ENCODE measurements around the gene CDH10.

Gene CDH10

GRCh38 chr5:24595329-24595728 lies 49.4 kb downstream of the CDH10 start:
- DNase-seq = no peak

DNA sequence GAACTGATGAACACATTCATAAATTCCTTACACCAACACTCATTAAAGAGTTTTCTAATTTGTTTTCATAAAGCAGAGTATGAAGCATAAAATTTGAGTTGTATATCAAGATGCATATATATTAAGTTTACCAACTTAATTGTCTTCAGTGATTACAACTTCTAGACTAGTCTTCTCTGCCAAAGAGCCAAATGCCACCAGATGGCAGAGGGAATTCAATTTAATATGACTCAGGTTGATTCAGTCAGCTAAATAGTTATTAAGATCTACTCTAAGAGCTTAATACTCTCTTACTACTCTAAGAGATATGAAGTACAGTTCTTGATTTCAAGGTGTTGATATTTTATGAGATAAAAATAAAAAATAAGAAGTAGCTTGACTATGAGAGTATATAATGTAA lies 53.4 kb downstream of the CDH10 start:
- DNase-seq = no peak

GRCh38 chr5:24589566-24589965 lies 55.2 kb downstream of the CDH10 start:
- DNase-seq = no peak

DNA sequence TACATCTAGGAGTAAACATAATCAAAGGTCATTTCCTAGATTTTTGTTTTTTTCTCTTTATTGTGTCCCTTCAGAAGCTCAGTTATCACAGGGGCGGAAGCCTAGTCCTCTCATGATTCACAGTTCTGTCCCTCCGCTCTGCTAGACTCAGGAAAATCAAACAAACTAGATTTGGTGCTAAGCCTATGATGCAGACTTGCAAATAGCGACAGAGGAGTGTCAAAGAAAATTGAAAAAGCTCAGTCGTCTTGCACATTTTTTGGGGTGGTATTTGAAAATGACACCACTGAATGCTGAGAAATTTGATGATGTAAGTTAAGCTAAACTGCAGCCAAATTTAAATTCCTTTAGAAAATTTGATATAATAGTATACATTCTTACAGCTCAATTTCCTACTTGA lies 59.0 kb downstream of the CDH10 start:
- DNase-seq = no peak

- DNase-seq = no peak
Observed at GRCh38 chr5:24571302-24571701, 73.5 kb downstream of the CDH10 start.

DNA sequence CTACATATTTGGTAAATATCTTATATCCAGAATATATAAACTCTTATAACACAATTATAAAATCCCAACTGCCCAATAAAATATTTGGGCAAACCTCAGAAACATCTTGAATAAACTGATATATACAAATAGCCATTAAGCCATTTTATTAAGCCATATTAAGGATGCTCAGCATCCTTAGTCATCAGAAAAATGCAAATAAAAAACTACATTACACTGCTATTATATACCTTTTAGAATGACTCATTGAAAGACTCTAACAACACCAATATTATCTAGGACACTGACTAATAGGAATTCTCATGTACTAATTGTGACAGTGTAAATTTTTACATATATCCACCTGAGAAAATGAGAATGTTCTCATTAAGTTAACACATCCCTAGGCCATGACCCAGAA lies 77.8 kb downstream of the CDH10 start:
- DNase-seq = no peak

DNA sequence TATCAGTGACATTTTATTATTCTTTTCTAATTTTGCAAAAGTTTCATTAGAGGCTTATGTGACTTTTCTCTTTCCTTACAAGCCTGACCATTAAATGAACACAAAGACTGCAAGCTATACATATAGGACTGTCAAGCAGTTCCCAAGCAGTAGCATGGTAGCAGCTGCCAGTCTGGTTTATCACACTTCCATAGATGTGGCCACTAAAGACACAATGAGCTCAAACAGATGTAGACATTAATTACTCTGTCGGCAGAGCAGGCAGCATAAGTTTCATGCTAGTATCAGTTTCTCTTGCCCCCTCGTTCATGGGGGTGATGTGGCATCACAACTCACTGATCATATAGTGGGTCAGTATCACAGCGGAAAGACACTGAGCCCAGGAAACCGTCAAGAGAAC lies 89.5 kb downstream of the CDH10 start:
- DNase-seq = no peak

- peak; percentile 98 for DNase-seq
Observed at GRCh38 chr5:24547132-24547531, 97.6 kb downstream of the CDH10 start.

DNA sequence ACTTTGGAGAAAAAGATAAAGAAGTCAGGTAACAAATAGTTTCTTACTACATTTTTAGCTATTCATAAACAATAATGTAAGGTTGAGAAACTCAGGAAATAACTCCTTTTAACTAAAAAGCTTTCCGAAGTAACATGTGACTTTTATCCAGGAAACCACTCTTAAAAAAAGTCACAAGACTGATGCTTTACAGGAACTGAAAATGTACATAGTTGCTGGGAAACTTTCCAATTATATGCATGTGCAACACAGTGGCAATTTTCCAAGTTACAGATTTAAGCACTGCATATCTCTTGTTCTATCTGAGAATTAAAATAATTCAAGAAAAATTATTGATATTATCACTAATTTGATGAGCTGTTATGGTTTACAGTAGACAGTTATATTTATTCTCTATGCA lies 105.2 kb downstream of the CDH10 start:
- peak; percentile 21 for DNase-seq

DNA sequence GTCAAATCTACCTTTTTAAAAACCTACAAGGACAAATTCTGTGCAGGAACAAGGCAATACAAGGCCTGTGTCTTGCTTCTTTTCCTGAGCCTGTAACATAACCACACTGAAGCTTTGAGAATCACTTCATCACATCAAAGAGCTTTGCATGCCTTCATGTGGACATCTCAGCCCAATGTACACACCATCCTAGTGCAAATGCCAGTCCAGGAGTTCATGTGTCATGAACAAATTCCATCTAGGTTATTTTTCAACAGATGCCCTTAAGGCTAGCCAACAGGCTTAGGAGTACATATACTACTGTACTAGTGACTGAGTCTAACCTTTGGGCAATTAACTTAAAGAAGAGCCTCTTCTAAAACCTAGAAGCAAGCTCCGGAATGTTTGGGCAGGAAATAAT lies 106.4 kb downstream of the CDH10 start:
- DNase-seq = no peak

DNA sequence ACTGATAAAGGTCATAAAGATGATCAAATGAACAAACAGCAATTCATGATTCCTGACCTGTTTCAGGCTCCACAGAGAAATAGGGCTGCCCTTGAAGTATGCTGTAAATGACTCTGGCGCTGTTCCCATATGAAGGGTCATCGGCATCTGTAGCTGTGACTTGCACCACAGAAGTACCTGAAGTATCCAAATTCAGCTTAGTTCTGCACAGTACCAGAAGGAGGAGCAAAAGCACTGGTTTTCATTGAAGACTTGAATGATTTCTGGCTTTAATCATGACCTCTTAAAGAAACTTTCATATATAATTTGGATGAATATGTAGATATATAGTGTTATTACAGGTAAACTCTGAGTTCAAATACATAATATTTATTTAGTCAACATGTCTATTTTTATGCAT lies 109.1 kb downstream of the CDH10 start:
- DNase-seq = peak; percentile 57

GRCh38 chr5:24530906-24531305 lies 113.9 kb downstream of the CDH10 start:
- no peak for DNase-seq

DNA sequence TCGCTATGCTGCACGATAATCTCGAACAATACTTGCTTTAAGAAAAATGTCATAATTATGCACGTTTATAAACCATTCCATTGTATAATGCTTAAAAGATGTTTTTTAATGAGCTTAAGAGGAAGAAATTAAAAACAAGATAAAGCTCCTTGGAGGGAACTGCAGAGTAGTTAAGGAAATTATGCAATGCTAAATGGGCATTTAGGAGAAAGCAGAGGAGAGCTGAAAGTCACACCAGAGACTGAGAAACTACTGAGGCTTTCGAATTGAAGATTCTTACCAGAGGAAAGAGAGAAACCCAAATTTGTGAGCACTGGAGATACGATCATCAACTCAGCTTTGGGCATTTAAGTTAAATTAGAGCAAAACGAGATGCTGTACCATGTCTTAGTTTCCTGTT lies 119.4 kb downstream of the CDH10 start:
- no peak for DNase-seq

- DNase-seq = no peak
Observed at GRCh38 chr5:24512423-24512822, 132.4 kb downstream of the CDH10 start.

GRCh38 chr5:24510523-24510988 lies 134.2 kb downstream of the CDH10 start:
- DNase-seq = no peak

DNA sequence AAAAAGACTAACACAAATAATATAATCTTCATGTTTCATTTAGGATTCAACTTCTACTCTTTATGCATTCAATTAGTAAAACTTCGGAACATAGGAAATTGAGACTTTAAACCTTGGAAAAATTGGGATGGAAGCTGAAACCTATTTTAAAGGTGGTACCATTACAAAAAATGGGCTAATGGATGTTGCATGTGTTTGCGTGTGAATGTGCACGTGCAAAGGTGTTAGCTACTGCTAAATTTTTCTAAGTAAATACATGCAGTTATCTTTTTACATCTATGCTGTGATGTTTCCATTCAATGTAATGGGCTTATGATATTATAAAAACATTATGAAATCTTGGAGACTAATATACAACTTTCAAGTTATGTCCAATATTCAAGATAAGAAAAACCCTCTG lies 134.8 kb downstream of the CDH10 start:
- DNase-seq = no peak

DNA sequence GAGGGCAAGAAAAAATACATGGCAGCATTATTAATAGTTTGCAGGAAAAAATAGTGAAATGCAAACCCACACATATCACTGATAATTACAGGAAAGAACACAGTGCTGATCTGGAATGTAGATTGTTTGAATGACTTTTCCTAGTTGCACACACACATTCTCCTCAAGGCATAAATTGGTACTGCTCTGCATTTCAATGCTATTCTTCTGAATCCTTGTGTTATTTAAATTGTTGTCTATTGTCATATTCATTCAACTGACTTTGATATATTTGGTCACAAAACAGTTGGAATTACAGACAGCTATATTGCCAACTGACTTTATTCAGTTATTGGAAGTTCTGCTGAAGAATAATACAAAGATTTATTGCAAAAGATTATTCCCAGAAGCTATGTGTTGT lies 139.5 kb downstream of the CDH10 start:
- no peak for DNase-seq

- no peak for DNase-seq
Observed at GRCh38 chr5:24497591-24498157, 147.1 kb downstream of the CDH10 start.

DNA sequence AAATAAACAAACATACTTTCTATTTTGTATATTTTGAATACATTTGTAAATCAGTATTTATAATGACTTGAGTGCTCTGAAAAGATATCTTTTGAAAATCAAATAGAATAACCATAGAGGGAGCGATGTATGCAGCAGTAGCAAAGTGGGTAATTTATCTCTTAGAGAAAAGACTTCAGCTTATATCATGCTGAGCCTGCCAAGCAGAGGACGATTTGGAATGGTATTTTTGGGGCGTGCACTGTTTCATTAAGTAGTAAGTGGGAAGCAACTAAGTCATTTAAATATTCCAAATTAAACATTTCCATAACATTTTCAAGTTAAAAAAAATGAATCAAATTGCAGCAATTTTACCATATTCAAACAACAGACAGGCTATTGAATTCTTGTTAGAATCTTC lies 147.6 kb downstream of the CDH10 start:
- DNase-seq = no peak

- no peak for DNase-seq
Observed at GRCh38 chr5:24496268-24496667, 148.5 kb downstream of the CDH10 start.

GRCh38 chr5:24492229-24492628 lies 152.5 kb downstream of the CDH10 start:
- DNase-seq = no peak

DNA sequence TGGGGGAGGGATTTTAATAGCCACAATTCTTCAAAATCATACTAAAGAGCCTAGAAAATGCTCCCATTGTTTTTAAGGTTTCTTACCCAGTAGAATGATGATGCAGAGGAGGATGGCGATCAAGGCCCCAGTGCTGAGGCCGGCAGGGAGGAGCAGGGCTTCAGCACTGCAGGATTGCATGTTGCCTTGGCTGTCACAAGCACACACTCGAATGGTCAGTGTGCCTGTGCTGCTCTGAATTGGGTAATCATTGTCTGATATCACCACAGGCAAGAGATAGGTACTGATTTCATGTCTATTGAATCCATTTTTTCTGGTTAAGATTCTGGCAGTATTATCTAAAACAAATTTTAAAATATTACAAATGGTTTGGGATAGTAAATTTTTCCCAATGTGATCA lies 153.3 kb downstream of the CDH10 start:
- no peak for DNase-seq

DNA sequence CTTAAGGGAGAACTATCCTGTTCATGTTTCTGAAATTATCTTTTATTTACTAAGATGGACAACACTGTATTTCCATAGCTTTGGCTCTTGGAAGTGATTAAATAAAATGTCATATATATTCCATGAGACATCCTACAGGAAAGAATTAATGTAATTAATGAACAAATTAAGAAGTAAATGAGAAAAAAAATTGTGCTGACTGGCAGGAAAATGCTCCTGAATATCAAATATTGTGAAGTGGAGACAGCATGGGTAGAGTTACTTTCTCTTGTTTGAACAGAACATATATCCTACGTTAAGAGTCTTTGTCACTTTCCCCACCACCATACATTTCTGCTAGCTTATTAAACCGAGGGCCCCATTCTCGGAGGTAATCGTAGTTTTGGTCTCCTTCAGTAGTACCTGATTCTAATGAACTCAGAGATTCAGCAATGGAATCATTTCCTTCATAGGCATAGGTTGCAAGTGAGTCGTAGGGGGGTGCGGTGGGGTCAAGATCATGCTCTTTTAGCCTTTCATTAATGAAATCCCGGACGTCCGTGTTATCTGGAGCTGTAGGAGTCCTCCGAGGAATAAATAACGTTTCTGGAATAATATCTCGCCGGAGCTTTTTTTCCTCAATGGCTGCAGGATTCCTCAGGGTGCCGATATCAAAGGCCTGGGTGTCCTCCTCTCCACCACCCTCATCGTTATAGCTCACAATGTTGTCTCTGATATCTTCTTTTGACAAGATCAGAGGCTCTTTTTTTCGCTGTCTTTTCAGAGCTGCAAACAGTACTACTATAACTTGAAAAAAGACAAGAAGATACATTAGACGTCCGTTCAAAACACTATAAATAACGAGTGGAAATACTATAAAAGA lies 157.2 kb downstream of the CDH10 start:
- no peak for DNase-seq

DNA sequence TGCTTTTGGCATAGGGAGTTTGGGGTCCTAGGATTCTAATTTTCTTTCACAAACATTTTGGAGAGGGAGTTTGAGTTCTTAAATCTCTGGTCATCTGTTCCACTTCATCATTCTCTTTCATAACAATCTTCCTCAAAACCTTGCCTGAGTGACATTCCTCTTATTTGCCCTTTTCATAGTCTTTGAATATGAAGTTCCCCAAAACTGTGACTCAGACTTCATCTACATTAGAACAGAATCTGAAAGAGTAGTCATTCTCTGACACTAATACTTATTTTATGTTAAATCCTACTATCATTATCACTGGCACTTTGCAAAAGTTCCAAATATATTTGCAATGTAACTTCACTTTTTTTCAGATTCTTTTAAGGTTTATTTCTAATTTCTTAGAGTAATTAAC lies 163.8 kb downstream of the CDH10 start:
- no peak for DNase-seq

GRCh38 chr5:24477958-24478357 lies 166.8 kb downstream of the CDH10 start:
- no peak for DNase-seq
